NCI-H2081 (cell line): ENCODE results near the gene MED15.
A peak's percentile ranks its signal among the peaks of the same experiment; 100 is the strongest.

Experiments
- DNase-seq, 2 experiments: peaks; one replicate each; lab custom pipeline; 2025; lab: John Stamatoyannopoulos, UW

MED15 gene

GRCh38 chr22:20571078-20571503 lies 63.7 kb downstream of the MED15 start:
- DNase-seq, result no peak

GRCh38 chr22:20571531-20572007 lies 64.2 kb downstream of the MED15 start:
- no peak for DNase-seq

- no peak for DNase-seq
Measured at GRCh38 chr22:20572132-20572802, 64.9 kb downstream of the MED15 start.

GRCh38 chr22:20573176-20573832 lies 65.9 kb downstream of the MED15 start:
- no peak for DNase-seq

- no peak for DNase-seq
Measured at GRCh38 chr22:20573833-20574615, 66.6 kb downstream of the MED15 start.

- DNase-seq, result no peak
Measured at GRCh38 chr22:20574920-20575353, 67.5 kb downstream of the MED15 start.

GRCh38 chr22:20575724-20576444 lies 68.5 kb downstream of the MED15 start:
- no peak for DNase-seq

GRCh38 chr22:20576445-20576816 lies 69.0 kb downstream of the MED15 start:
- no peak for DNase-seq

GRCh38 chr22:20577045-20577444 lies 69.6 kb downstream of the MED15 start:
- no peak for DNase-seq

- no peak for DNase-seq
Measured at GRCh38 chr22:20577549-20577975, 70.2 kb downstream of the MED15 start.

- no peak for DNase-seq
Measured at GRCh38 chr22:20578192-20578591, 70.8 kb downstream of the MED15 start.

- no peak for DNase-seq
Measured at GRCh38 chr22:20578707-20579106, 71.3 kb downstream of the MED15 start.

- peak in 1 of 2 experiments; percentile 52 for DNase-seq
Measured at GRCh38 chr22:20579273-20580120, 72.1 kb downstream of the MED15 start.

- no peak for DNase-seq
Measured at GRCh38 chr22:20580179-20580578, 72.8 kb downstream of the MED15 start.

- no peak for DNase-seq
Measured at GRCh38 chr22:20580611-20581502, 73.4 kb downstream of the MED15 start.

GRCh38 chr22:20581503-20582170 lies 74.2 kb downstream of the MED15 start:
- DNase-seq, result no peak

GRCh38 chr22:20582171-20582511 lies 74.7 kb downstream of the MED15 start:
- DNase-seq, result no peak

- DNase-seq, result no peak
Measured at GRCh38 chr22:20582520-20583361, 75.3 kb downstream of the MED15 start.

- no peak for DNase-seq
Measured at GRCh38 chr22:20583471-20583922, 76.1 kb downstream of the MED15 start.
